Measurements from ENCODE around the gene SCIN. TPM values are rescaled to one million over a fixed set of nuclear protein-coding genes. Genes with fewer than 3 reads are reported as not detected.

Gene SCIN
- total RNA-seq, 1 experiment from 2014 or later: 28.3 TPM

GRCh38 chr7:12708314-12708713 is 137.8 kb downstream of the SCIN start:
- no peak for DNase-seq
- peaks cover 27% of the 10 kb centered on the region for H3K4me1 Mint-ChIP-seq (ENCODE audit: low read depth, unreplicated experiment)

More at GRCh38 chr7:12708314-12708713, 137.8 kb downstream of the SCIN start:
- Mint-ChIP-seq H3K9me3 (ENCODE audit: low read depth, unreplicated experiment) (no peaks in the 10 kb centered on the region), H3K4me3 (ENCODE audit: low read depth, unreplicated experiment) (no peak overlapping the region), H3K27ac (ENCODE audit: unreplicated experiment) (no peak overlapping the region), H3K36me3 (ENCODE audit: insufficient read depth, unreplicated experiment) (no peaks in the 10 kb centered on the region), H3K27me3 (ENCODE audit: unreplicated experiment) (no peaks in the 10 kb centered on the region)
- intact Hi-C loops (cut with micrococcal nuclease; ENCODE audit: unreplicated experiment): no loop called here
- no peak for TF ChIP-seq CTCF (IDR thresholded peaks at IDR 0.05; ENCODE audit: unreplicated experiment)
- no TSS peak for BruUV-seq (replicated peaks)
- CTCF ChIA-PET: no interaction called here

Other genes starting within 250 kb of the SCIN start
- gene VWDE, start 166.9 kb upstream of the SCIN start, total RNA-seq (2022): 20.2 and 21.3 TPM in 2 replicates
- gene ARL4A, start 116.9 kb downstream of the SCIN start, total RNA-seq (2022): 30.6 and 31.9 TPM in 2 replicates

Data from Calu3 (cell line).